GM19023 (cell line): ENCODE measurements around the gene USP32.

Experiments used
- ATAC-seq: cut with Tn5 transposase; IDR thresholded peaks from one replicate; pipeline ENCODE4 v1.9.1; 2021; ENCODE audit warnings: mild to moderate bottlenecking, moderate library complexity; ENCODE audit not compliant: unreplicated experiment

USP32 gene

DNA sequence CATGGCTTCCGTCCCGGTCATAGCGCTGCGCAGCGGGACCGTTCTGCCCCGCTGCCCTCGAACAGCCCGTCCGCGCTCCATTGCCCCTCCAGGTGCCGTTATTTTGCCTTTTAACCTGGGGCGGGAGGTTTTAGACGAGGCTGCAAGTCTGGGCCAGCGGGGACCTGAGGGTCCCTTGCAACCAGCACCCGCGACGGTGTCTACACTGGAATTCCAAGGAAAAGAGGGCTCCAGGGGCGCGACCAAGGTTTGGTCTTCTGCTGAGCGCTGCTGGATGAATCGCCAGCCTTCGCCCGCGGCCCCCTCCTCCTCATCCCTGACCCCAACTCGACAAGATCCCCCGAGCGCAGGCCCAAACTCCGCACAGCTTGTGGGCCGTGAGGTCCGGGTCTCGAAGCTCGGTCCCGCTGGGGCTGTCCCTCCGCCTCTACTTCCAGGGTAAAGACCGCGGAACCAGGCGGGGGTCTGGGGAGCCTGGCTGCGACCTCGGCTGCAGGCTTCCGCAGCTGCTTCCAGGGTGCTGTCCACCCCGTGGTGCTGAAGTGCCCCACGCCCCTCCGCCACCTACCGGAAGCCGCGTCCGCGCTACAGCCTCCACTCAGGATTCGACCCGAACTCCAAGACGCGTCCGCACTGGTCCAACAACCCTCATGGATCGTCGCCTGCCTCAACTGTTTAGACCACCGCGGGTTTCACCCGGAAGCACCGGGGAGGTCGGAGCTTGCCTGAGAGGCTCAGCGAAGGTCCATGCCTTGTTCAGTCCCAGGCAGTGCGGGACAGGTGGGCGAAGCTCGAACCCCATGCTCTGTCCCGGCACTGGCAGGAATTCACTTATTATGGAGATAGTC is 252.3 kb downstream of the USP32 start:
- ATAC-seq, result no peak

DNA sequence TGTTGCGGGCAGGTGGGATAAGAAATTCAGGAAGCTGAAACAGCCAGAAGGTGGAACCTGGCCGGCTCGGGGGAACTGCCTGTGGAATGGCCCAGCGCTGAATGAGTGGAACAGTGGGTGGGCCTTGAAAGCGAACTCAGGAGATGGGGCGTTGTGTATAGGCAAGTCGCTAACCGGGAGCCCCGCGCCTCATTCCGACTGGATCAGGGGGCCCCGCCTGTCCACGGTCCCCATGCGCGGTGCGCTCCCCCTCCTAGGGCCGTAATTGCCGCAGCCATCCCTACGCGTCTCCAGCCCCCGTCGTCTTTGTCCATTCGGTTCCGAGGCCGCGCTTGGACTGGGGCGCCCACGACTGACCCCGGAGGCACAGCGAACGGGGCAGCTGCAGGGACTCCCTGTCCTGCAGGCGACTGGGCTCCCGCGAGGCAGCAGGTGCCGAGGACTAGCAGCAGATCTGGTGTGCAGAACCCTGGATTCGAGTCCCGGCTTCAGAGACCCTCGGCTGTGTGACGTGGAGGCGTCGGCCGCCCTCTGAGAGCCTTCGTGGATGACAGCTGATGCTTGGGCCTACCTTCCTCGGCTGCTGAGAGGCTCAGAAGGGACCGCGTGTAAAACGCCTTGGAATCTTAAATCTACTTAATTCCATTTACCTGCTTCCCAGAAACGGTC is 253.0 kb downstream of the USP32 start:
- no peak for ATAC-seq

DNA sequence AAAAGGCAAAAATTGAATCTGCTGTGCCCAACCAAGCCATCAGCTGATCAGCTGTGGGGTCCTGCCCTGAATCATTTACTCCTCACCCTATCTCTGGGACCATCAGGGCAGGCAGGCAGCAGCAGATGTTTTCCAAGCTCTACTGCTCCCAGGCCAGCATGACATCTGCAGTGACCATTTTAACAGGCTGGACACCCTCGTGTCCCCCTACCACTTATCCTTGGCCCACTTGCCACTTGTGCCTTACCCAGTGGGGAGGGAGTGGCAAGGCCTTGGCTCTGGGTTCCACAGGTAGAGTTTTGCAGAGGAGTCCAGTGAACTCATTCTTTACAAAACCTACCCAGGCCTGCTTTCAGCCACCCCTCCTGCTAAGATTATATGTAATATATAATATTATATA is 254.2 kb downstream of the USP32 start:
- no peak for ATAC-seq

DNA sequence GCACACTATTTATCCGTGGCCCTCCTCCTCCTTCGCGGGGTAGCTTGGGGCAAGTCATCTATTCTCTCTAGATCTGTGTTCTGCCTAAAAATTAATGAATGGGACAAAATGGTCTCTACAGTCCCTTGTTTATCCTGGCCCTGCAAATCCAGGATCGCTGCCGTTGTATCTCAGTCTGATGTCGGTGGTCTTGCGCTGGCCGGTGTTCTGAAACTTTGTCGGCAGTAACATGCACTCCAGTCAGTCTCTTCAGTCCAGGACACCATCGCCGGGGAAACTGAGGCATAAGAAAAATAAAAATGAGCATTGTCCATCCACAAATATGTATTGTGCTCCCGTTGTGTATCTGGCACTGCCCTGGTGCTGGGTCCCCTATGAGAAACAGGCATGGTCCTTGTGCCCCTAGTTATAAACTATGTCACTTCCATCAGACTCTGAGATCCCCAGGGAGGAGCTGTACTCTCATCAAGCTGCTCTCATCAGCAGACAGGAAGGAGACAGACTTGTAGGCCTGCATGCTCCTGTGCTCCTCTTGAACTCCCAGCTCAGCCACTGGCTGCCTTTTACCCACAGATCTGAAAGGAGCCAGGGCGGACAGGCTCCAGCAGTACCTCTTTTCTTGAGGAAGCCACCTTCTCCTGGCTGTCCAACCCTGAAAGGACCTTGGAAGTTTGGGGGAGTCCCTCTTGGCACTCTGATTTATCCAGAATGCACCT is 255.8 kb downstream of the USP32 start:
- ATAC-seq, result no peak

DNA sequence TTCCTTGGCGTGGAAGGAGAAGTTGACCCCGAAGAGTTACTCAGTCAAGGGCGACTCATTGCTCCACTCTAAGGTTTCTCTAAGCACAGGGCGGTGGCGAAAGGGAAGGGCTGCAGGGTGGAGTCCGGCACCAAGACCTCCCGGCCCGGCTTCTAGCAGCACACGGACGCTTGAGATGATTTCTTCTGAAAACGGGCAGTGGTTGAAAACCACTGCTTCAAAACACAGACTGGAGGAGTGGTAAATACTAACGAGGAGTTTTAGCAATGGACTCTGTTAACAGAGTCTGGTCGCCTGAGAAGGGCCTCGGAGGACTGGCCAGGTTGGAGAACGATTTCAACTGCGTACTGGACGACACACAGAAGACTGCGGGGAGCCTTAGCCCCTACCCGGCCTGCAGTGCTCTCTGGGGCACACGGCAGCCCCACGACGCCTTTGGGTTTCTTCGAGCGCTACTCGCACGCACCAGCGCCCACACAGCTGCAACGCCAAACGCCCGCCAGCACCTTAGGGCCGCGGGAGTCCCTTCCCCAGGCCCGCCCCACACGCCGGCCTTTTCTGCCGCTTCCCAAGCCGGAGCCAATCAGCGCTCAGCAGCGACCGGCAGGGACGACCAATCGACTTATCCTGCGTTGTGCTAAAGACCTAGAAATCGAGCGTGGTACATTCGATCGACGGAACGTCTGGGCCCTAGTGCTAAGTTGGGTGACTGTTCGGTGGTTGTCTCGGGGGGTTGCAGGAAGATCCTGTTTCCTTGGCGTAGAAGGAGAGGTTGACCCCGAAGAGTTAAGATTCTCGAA is 256.6 kb downstream of the USP32 start:
- peak; percentile 91 for ATAC-seq

DNA sequence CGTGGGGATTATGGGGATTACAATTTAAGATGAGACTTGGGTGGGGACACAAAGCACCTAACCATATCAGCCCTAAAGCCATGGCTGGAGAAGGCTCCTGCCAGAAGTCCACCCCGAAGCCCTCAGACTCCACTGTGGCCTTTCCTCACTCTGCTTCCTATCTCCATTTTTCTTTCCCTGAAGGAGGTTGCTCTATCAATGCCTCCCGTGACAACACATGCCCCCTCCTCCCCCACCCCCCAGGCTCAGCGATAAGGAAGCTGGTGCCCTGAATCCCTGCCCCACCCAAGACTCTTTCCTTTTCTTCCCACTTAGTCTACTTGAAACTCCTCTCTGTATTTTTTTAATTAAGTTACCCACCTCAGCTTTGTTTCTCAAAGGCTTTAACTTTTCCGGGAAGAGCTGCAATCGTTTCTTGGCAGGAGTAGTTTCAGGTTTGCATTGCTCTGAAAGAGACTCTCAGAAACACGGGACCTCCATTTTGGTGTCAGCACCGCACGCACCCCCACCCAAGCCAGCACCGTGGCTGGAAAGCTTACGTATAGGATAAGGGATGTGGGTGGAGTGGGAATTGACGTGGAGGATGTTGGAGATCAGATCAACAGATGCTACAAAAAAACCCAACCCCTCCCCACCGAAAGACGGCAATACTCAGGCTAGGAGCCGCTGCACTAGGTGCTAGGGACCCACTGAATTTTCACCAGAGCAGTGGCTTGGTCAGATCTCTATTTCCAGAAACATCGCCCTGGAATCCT is 257.4 kb downstream of the USP32 start:
- peak; percentile 12 for ATAC-seq

DNA sequence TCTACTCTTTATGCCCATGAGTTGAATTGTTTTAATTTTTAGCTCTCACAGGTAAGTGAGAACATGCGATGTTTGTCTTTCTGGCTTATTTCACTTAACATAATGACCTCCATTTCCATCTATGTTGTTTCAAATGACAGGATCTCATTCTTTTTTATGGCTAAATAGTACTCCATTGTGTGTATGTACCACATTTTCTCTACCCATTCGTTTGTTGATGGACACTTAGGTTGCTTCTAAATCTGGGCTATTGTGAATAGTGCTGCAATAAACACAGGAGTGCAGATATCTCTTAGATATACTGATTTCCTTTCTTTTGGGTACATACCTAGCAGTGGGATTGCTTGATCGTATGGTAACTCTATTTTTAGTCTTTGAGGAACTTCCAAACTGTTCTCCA is 261.5 kb downstream of the USP32 start:
- ATAC-seq, result no peak

DNA sequence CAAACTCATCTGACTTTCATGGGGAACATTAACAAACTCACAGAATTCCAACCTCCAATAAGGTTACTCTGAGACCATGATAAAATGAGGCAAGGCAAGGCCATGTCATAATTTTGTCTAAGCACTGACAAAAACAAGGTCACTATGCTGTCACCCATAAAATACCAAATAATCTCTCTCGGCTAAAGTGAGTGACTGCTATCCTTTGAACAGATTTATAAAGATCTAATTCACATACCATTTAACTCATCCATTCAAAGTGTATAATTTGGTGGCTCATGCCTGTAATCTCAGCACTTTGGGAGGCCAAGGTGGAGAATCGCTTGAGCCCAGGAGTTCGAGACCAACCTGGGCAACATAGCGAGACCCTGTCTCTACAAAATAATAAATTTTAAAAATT is 262.8 kb downstream of the USP32 start:
- ATAC-seq, result no peak
